DOHH2 (cell line): ENCODE measurements around the gene CDHR4.

Experiments
- H3F3A ChIP-seq: fragments of 200-600 bp; sonication (generic), shearing (Covaris generic); 2 replicates; pipeline ENCODE4 v1.6.0; 2016; ENCODE audit warnings: antibody characterized with exemption, mild to moderate bottlenecking; ENCODE audit not compliant: control insufficient read depth, insufficient read depth
- H3K27ac ChIP-seq: fragments of 200-600 bp; sonication (generic); 2 replicates; pipeline ENCODE4 v1.5.1; 2014; ENCODE audit warnings: low read depth, mild to moderate bottlenecking, low read length, moderate library complexity
- H3K27me3 ChIP-seq: fragments of 200-600 bp; sonication (generic); 2 replicates; pipeline ENCODE4 v1.6.1; 2014; ENCODE audit warnings: mild to moderate bottlenecking, low read length, mixed read lengths; ENCODE audit not compliant: control insufficient read depth
- H3K36me3 ChIP-seq: fragments of 200-600 bp; sonication (generic); 2 replicates; pipeline ENCODE4 v1.6.1; 2014; ENCODE audit warnings: mild to moderate bottlenecking, low read length, moderate library complexity, mixed read lengths; ENCODE audit not compliant: control insufficient read depth
- H3K4me1 ChIP-seq: fragments of 200-600 bp; sonication (generic); 2 replicates; pipeline ENCODE4 v1.6.1; 2014; ENCODE audit warnings: mild to moderate bottlenecking, low read length, mixed read lengths; ENCODE audit not compliant: control insufficient read depth
- H3K4me2 ChIP-seq: fragments of 200-600 bp; sonication (generic); 2 replicates; pipeline ENCODE4 v1.6.0; 2014; ENCODE audit warnings: mild to moderate bottlenecking, low read length, moderate library complexity
- H3K4me3 ChIP-seq: fragments of 200-600 bp; sonication (generic); 2 replicates; pipeline ENCODE4 v1.5.1; 2014; ENCODE audit warnings: mild to moderate bottlenecking, low read length, mixed read lengths
- H3K79me2 ChIP-seq: fragments of 200-600 bp; sonication (generic); 2 replicates; pipeline ENCODE4 v1.6.1; 2014; ENCODE audit warnings: mild to moderate bottlenecking, low read length, mixed read lengths; ENCODE audit not compliant: control insufficient read depth
- H3K9me2 ChIP-seq: fragments of 200-600 bp; sonication (generic); replicated peaks from 2 replicates; pipeline ENCODE4 v1.6.1; 2014; ENCODE audit warnings: mild to moderate bottlenecking, low read length, mixed read lengths; ENCODE audit not compliant: control insufficient read depth
- H3K9me3 ChIP-seq: fragments of 200-600 bp; sonication (generic); 2 replicates; pipeline ENCODE4 v1.6.1; 2014; ENCODE audit warnings: antibody characterized with exemption, low read length, mixed read lengths; ENCODE audit not compliant: control insufficient read depth, insufficient read depth
- H4K20me1 ChIP-seq: fragments of 200-600 bp; sonication (generic); 2 replicates; pipeline ENCODE4 v1.6.0; 2014; ENCODE audit warnings: low read depth, mild to moderate bottlenecking, antibody characterized with exemption, low read length, moderate library complexity; ENCODE audit not compliant: control insufficient read depth, insufficient read depth
- EZH2phosphoT487 ChIP-seq: fragments of 200-600 bp; sonication (generic); IDR thresholded peaks from 2 replicates; pipeline ENCODE4 v1.6.1; 2017; ENCODE audit warnings: borderline replicate concordance, mild to moderate bottlenecking, antibody characterized with exemption, low read length, moderate library complexity, mixed read lengths
- TF ChIP-seq, protein P1 (sequence below): fragments of 200-600 bp; sonication (generic); IDR thresholded peaks from one replicate; pipeline ENCODE4 v1.5.1; 2014; ENCODE audit warnings: antibody characterized with exemption, mild to moderate bottlenecking, low read depth, low read length; ENCODE audit not compliant: poor library complexity, severe bottlenecking

The CDHR4 gene

DNA sequence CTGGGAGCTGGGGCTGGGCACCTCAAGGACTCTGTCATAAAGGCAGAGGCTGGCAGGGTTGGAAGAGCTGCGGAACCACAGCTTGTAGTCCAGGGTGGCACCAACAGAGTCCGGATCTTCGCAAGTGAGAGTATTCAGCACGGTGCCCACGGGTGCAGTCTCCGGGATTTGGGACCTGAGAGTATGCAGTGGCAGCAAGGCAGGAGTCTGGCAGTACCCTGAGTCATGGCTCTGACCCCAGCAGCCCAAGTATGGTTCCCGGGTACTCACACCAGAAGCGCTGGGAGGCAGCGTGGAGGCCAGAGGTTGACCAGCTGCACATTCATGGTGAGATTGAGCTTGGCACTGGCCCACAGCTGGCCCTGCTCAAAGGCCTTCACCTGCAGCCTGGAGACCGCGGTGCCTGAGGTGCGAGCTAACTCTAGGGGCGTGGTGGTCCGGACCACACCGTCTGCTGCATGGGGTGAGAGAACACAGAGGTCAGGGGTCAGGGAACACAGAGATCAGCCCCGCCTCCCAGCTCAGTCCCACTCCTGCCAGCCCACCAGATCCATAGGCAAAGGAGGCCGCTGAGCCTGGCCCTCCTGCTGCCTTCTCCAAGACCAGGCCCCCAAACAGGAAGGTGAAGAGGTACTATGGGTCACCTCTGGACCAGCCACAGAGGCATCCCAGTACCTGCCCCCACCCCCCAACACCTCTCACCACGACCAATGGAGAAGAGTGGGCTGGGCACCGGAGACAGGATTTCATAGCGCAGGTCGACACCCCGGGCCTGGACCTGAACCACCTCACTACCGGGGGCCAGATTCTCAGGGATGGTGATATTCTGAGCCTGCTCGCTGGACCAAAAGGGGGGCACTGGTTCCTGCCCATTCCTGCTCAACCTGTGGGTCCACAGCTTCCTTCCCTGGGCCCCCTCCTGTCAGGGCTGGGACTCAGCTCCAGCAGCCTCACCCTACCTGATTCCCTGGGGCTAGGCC lies 4.5 kb downstream of the CDHR4 start:
- TF ChIP-seq, protein P1, sequence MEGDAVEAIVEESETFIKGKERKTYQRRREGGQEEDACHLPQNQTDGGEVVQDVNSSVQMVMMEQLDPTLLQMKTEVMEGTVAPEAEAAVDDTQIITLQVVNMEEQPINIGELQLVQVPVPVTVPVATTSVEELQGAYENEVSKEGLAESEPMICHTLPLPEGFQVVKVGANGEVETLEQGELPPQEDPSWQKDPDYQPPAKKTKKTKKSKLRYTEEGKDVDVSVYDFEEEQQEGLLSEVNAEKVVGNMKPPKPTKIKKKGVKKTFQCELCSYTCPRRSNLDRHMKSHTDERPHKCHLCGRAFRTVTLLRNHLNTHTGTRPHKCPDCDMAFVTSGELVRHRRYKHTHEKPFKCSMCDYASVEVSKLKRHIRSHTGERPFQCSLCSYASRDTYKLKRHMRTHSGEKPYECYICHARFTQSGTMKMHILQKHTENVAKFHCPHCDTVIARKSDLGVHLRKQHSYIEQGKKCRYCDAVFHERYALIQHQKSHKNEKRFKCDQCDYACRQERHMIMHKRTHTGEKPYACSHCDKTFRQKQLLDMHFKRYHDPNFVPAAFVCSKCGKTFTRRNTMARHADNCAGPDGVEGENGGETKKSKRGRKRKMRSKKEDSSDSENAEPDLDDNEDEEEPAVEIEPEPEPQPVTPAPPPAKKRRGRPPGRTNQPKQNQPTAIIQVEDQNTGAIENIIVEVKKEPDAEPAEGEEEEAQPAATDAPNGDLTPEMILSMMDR = no peak
- no peak for TF ChIP-seq EZH2phosphoT487

DNA sequence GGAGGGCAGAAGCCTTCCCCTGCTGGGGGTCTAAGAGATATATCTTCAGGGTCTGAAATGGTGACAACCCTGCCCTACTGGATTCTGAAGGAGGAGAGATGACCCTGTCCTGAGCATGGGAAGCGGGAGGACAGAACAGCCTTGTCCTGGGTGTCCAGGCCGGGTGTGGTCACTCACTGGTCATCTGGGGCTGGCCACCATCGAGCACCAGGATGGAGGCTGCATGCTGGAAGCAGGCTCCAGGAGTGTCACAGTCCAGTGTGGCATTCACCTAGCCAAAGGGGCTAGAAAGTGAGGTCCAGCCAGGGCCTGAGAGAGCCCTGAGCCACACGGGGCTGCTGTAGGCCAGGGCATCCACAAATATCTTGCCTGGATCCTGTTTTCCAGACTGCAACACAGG lies 5.2 kb downstream of the CDHR4 start:
- H3K79me2 ChIP-seq = no peaks in the 10 kb centered on the region
- H3K36me3 ChIP-seq = no peaks in the 10 kb centered on the region
- no peak overlapping the region for H3K4me2 ChIP-seq
- H3K9me2 ChIP-seq = no peaks in the 10 kb centered on the region
- H3K4me1 ChIP-seq = peaks cover 14% of the 10 kb centered on the region
- no peaks in the 10 kb centered on the region for H4K20me1 ChIP-seq
- no peak overlapping the region for H3K27ac ChIP-seq
- no peak overlapping the region for H3K4me3 ChIP-seq
- no peaks in the 10 kb centered on the region for H3K27me3 ChIP-seq
- no peaks in the 10 kb centered on the region for H3K9me3 ChIP-seq
- TF ChIP-seq, protein P1 = no peak
- no peak for TF ChIP-seq EZH2phosphoT487
- H3F3A ChIP-seq = peaks cover 5% of the 10 kb centered on the region

More for the DNA sequence above, 4.5 kb downstream of the CDHR4 start:
- H3F3A ChIP-seq = peaks cover 5% of the 10 kb centered on the region
- H3K27me3 ChIP-seq = no peaks in the 10 kb centered on the region
- H3K4me1 ChIP-seq = peaks cover 6% of the 10 kb centered on the region
- H3K9me3 ChIP-seq = no peaks in the 10 kb centered on the region
- no peaks in the 10 kb centered on the region for H4K20me1 ChIP-seq
- no peak overlapping the region for H3K27ac ChIP-seq
- H3K9me2 ChIP-seq = no peaks in the 10 kb centered on the region
- no peak overlapping the region for H3K4me2 ChIP-seq
- no peaks in the 10 kb centered on the region for H3K36me3 ChIP-seq
- no peak overlapping the region for H3K4me3 ChIP-seq
- no peaks in the 10 kb centered on the region for H3K79me2 ChIP-seq

DNA sequence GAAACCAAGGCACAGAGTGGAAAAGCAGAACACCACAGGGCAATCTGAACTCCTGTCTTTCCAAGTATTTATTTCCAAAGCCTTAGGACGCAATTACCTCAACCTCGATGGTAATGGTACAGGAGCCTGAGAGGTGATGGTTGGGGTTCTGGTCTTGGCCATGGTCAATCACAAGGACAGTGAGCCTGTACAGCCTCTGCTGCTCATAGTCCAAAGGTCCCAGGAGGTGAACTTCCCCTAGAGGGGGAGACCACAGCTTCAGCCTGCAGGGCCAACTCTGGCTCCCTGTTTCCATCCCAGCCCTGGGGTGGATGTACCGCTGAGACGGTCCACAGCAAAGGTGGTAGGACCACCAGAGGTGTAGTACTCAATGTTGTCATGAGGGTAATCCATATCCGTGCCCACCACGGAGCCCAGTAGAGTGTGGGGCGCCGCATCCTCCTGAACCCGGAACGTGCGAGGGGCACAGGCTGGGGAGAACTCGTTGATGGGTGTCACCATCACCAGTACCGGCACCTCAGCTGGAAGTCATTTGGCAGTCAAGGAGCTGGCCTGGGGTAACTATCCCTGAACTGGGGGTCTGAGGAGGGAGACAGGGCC lies 6.1 kb downstream of the CDHR4 start:
- H3K4me3 ChIP-seq = no peak overlapping the region
- H3K9me3 ChIP-seq = no peaks in the 10 kb centered on the region
- no peaks in the 10 kb centered on the region for H3K9me2 ChIP-seq
- H3K79me2 ChIP-seq = no peaks in the 10 kb centered on the region
- no peaks in the 10 kb centered on the region for H3K36me3 ChIP-seq
- H3K4me1 ChIP-seq = peaks cover 17% of the 10 kb centered on the region
- no peak overlapping the region for H3K27ac ChIP-seq
- no peak overlapping the region for H3K4me2 ChIP-seq
- no peaks in the 10 kb centered on the region for H4K20me1 ChIP-seq
- TF ChIP-seq, protein P1 = no peak
- TF ChIP-seq EZH2phosphoT487 = no peak
- no peaks in the 10 kb centered on the region for H3K27me3 ChIP-seq
- peaks cover 5% of the 10 kb centered on the region for H3F3A ChIP-seq
